ENCODE measurements around the gene DPH2.

DPH2 gene

DNA sequence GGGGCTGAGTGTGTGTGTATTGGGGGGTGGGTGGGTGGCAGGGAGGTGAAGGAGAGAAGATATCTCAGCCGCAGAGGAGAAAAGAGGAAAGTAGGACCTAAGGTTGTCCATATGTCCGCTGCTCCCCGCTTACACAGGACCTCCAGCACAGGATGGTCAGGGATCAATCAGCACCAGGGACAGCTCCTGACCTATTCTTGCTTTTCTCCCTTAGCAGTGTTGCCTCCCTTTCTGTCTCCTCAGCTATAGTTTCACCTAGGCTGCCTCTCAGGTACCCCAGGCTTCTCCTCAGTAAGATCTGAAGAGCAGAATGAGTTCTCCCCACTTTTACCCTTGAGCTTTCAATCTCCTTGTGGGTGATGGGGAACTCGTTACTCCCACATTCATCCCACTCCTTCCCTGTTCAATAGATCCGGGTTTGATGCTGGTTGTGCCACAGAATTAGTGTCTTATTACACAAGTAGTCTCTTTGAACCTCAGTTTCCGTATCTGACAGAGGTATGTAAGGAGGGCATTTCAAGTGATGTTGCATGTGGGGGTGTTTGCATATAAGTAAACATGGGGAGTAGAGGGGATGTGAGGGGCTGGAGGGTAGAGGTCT is 1.4 kb upstream of the DPH2 start:
- Histone ChIP-seq H3K4me1 (ENCODE audit: control insufficient read depth, insufficient read depth, low read length) (peaks cover 7% of the 10 kb centered on the region), H3K36me3 (ENCODE audit: control insufficient read depth, insufficient read depth, low read length) (no peaks in the 10 kb centered on the region), H3K9me3 (ENCODE audit: control insufficient read depth, low read length) (no peaks in the 10 kb centered on the region), H3K27ac (ENCODE audit: insufficient read depth, low read depth, low read length, poor library complexity, severe bottlenecking) (no peak overlapping the region), H3K4me3 (ENCODE audit: insufficient read depth, low read depth, low read length) (no peak overlapping the region), H3K27me3 (ENCODE audit: control insufficient read depth, insufficient read depth, low read length, poor library complexity, severe bottlenecking) (no peaks in the 10 kb centered on the region)
- whole genome bisulfite sequencing, 2 experiments = 86 to 88% methylated on average over 6 of the region's 6 CpGs

DNA sequence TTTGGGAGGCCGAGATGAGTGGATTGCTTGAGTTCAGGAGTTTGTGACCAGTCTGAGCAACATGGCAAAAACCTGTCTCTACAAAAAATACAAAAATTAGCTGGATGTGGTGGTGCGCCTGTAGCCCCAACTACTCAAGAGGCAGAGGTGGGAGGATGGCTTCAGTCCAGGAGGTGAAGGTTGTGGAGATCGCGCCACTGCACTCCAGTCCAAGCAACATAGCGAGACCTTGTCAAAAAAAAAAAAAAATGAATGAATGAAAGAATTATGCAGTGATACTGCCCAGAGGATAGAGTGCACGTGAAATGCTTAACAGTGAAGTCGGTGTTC is 429 bp upstream of the DPH2 start:
- Histone ChIP-seq H3K4me1 (ENCODE audit: control insufficient read depth, insufficient read depth, low read length) (peaks cover 7% of the 10 kb centered on the region), H3K4me3 (ENCODE audit: insufficient read depth, low read depth, low read length) (no peak overlapping the region), H3K36me3 (ENCODE audit: control insufficient read depth, insufficient read depth, low read length) (no peaks in the 10 kb centered on the region), H3K27me3 (ENCODE audit: control insufficient read depth, insufficient read depth, low read length, poor library complexity, severe bottlenecking) (no peaks in the 10 kb centered on the region), H3K9me3 (ENCODE audit: control insufficient read depth, low read length) (no peaks in the 10 kb centered on the region), H3K27ac (ENCODE audit: insufficient read depth, low read depth, low read length, poor library complexity, severe bottlenecking) (no peak overlapping the region)
- WGBS, 2 experiments = 62 to 67% methylated on average over 7 of the region's 7 CpGs

DNA sequence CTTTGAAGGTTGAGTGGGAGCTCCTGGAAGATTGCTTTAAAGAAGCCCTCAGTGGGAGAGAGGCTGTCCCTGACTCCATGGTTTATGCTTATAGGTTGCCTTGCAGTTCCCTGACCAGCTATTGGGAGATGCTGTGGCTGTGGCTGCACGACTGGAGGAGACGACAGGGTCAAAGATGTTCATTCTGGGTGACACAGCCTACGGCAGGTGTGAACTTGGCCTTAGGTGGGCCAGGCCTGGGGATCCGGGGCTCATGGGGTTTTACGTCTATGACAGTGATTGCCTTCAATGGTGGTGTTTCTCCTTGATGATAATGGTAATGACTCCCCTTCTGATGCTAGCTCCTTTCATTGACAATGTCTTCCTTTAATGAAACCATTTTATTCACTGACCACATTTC is 692 bp downstream of the DPH2 start:
- peaks cover 7% of the 10 kb centered on the region for H3K4me1 ChIP-seq (ENCODE audit: control insufficient read depth, insufficient read depth, low read length)
- peak overlapping the region; percentile 97 for H3K4me3 ChIP-seq (ENCODE audit: insufficient read depth, low read depth, low read length)
- no peaks in the 10 kb centered on the region for H3K9me3 ChIP-seq (ENCODE audit: control insufficient read depth, low read length)
- no peaks in the 10 kb centered on the region for H3K36me3 ChIP-seq (ENCODE audit: control insufficient read depth, insufficient read depth, low read length)
- 57 to 63% methylated on average over 5 of the region's 5 CpGs for WGBS, 2 experiments
- H3K27ac ChIP-seq (ENCODE audit: insufficient read depth, low read depth, low read length, poor library complexity, severe bottlenecking) = no peak overlapping the region
- no peaks in the 10 kb centered on the region for H3K27me3 ChIP-seq (ENCODE audit: control insufficient read depth, insufficient read depth, low read length, poor library complexity, severe bottlenecking)

DNA sequence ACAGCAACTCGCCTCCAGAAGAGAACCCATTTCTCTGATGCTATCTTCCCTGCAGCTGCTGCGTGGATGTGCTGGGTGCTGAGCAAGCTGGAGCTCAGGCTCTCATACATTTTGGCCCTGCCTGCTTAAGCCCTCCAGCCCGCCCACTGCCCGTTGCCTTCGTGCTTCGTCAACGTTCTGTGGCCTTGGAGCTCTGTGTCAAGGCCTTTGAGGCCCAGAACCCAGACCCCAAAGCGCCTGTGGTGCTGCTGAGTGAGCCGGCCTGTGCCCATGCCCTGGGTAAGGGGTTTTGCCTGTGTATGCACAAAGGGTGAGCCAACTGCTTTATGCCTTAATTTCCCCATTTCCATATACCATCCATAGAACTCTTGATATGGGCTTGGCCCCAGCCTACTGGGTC is 1.1 kb downstream of the DPH2 start:
- Histone ChIP-seq H3K4me3 (ENCODE audit: insufficient read depth, low read depth, low read length) (peak overlapping the region; percentile 97), H3K27me3 (ENCODE audit: control insufficient read depth, insufficient read depth, low read length, poor library complexity, severe bottlenecking) (no peaks in the 10 kb centered on the region), H3K9me3 (ENCODE audit: control insufficient read depth, low read length) (no peaks in the 10 kb centered on the region), H3K4me1 (ENCODE audit: control insufficient read depth, insufficient read depth, low read length) (peaks cover 11% of the 10 kb centered on the region), H3K36me3 (ENCODE audit: control insufficient read depth, insufficient read depth, low read length) (no peaks in the 10 kb centered on the region), H3K27ac (ENCODE audit: insufficient read depth, low read depth, low read length, poor library complexity, severe bottlenecking) (no peak overlapping the region)
- 94 to 95% methylated on average over 9 of the region's 9 CpGs for WGBS, 2 experiments

DNA sequence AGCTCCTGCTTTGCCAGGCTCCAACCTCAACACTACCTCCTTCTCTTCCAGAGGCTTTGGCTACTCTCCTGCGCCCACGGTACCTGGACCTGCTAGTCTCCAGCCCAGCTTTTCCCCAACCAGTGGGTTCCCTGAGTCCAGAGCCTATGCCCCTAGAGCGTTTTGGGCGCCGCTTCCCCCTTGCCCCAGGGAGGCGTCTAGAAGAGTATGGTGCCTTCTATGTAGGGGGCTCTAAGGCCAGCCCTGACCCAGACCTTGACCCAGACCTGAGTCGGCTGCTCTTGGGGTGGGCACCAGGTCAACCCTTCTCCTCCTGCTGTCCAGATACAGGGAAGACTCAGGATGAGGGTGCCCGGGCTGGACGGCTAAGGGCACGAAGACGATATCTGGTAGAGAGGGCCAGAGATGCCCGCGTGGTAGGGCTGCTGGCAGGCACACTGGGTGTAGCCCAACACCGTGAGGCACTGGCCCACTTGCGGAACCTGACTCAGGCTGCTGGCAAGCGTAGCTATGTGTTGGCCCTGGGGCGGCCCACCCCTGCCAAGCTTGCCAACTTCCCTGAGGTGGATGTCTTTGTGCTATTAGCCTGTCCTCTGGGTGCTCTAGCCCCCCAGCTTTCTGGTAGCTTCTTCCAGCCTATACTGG is 1.6 kb downstream of the DPH2 start:
- H3K36me3 ChIP-seq (ENCODE audit: control insufficient read depth, insufficient read depth, low read length) = peaks cover 4% of the 10 kb centered on the region
- H3K27me3 ChIP-seq (ENCODE audit: control insufficient read depth, insufficient read depth, low read length, poor library complexity, severe bottlenecking) = no peaks in the 10 kb centered on the region
- H3K4me1 ChIP-seq (ENCODE audit: control insufficient read depth, insufficient read depth, low read length) = peaks cover 17% of the 10 kb centered on the region
- 95 to 96% methylated on average over 17 of the region's 17 CpGs for WGBS, 2 experiments
- H3K27ac ChIP-seq (ENCODE audit: insufficient read depth, low read depth, low read length, poor library complexity, severe bottlenecking) = no peak overlapping the region
- no peaks in the 10 kb centered on the region for H3K9me3 ChIP-seq (ENCODE audit: control insufficient read depth, low read length)
- H3K4me3 ChIP-seq (ENCODE audit: insufficient read depth, low read depth, low read length) = no peak overlapping the region

DNA sequence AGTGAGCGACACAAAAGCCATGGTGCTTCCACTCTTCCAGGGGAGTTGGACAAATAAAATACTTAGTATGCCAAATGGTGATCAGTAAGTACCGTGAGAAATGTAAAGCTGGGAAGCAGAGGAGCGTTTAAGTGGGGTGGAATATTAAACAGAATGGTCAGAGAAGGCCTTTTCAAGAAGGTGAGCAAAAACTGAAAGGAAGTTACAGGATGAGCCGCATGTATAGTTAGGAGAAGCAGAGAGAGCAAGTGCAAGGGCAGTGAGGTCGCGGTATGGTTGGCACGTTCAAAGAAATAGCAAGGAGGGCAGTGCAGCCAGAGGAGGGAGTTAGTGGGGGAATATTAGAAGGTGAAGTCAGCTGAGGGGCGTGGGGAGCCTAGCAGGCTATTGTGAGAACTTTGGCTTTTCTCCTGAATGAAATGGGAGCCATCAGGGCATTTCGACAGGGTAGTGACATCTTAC is 4.2 kb downstream of the DPH2 start:
- peak overlapping the region; percentile 93 for H3K4me3 ChIP-seq (ENCODE audit: insufficient read depth, low read depth, low read length)
- WGBS, 2 experiments = 44 to 46% methylated on average over 9 of the region's 9 CpGs
- H3K36me3 ChIP-seq (ENCODE audit: control insufficient read depth, insufficient read depth, low read length) = peaks cover 18% of the 10 kb centered on the region
- H3K4me1 ChIP-seq (ENCODE audit: control insufficient read depth, insufficient read depth, low read length) = peaks cover 23% of the 10 kb centered on the region
- no peaks in the 10 kb centered on the region for H3K9me3 ChIP-seq (ENCODE audit: control insufficient read depth, low read length)
- no peaks in the 10 kb centered on the region for H3K27me3 ChIP-seq (ENCODE audit: control insufficient read depth, insufficient read depth, low read length, poor library complexity, severe bottlenecking)
- H3K27ac ChIP-seq (ENCODE audit: insufficient read depth, low read depth, low read length, poor library complexity, severe bottlenecking) = no peak overlapping the region

DNA sequence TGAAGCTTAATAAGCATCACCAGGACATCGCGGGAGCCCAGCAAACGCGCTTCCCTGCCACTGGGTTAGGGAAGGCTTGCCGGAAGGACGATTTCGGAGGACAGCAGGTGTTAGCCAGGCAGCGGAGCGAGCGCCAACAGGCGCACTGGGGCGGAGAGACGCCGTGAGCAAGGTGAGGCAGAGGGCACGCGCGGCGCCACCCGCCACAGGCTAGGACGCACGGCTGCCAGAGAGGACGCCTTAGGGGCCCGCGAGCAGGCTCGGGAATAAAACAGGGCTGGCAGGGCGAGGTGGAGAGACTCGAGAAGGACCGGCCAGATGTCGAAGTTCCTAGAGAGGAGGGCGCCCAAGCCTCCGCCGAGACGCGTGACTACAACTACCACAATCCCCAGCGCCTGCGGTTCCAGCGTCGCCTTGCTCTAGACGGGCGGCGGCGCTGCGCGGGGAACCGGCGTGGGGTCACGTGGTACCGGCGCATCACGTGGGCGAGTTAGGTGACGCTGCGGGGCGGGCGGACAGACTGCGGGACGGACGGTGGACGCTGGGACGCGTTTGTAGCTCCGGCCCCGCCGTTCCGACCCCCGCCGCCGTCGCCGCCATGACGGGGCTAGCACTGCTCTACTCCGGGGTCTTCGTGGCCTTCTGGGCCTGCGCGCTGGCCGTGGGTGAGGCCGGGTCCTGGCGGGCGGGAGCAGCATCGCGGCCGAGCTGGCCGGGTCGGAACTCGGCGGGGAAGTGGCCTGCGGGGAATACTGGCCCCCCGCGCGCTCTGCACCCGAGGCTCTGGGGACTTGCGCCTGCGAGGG is 4.8 kb downstream of the DPH2 start, which contains the start of gene ATP6V0B:
TSS of gene ATP6V0B (plus strand) at position 518 of the 806 bp plus-strand sequence. CDS start at position 599, 81 bp downstream.
- H3K27ac ChIP-seq (ENCODE audit: insufficient read depth, low read depth, low read length, poor library complexity, severe bottlenecking) = peak within 1 kb of the TSS; percentile 31
- 0 to 1% methylated on average over 93 of the region's 93 CpGs for WGBS, 2 experiments
- H3K9me3 ChIP-seq (ENCODE audit: control insufficient read depth, low read length) = no peaks in the 10 kb centered on the region

DNA sequence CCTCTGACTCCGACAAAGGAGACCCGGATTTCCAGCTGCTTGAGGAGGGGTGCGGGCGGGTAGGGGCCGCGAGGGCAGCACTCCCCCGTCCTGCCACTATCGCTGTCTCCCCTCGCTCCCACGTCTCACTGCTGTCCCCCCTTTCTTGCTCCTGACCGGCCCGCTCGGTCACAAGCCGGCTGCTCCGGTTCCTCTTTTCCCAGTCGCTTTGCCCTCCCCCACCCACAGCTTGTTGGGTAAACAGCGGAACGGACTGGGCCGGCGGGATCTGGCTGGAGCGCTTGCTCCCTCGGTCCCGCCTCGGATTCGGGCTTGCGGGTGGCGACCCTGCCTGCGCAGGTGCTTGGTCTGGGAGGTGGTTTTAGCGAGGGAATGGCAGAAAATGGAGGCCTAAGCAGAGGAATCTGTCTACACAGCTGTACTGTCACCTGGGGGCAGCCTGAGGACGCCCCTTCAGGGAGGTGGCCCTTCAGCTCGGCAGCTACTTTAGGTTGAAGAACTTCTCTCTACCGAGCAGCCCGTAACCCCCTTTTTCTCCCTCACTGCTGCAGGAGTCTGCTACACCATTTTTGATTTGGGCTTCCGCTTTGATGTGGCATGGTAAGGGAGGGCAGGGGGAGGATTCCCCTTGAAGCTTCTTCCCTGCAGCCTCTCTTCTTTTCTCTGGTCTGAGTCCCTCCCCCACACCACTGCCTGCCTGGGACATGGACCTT is 5.6 kb downstream of the DPH2 start:
- peaks cover 18% of the 10 kb centered on the region for H3K36me3 ChIP-seq (ENCODE audit: control insufficient read depth, insufficient read depth, low read length)
- peak overlapping the region; percentile 31 for H3K27ac ChIP-seq (ENCODE audit: insufficient read depth, low read depth, low read length, poor library complexity, severe bottlenecking)
- H3K9me3 ChIP-seq (ENCODE audit: control insufficient read depth, low read length) = no peaks in the 10 kb centered on the region
- peak overlapping the region; percentile 93 for H3K4me3 ChIP-seq (ENCODE audit: insufficient read depth, low read depth, low read length)
- H3K4me1 ChIP-seq (ENCODE audit: control insufficient read depth, insufficient read depth, low read length) = peaks cover 30% of the 10 kb centered on the region
- no peaks in the 10 kb centered on the region for H3K27me3 ChIP-seq (ENCODE audit: control insufficient read depth, insufficient read depth, low read length, poor library complexity, severe bottlenecking)
- 3% methylated on average over 33 to 34 of the region's 34 CpGs for WGBS, 2 experiments

More for the DNA sequence above, 4.8 kb downstream of the DPH2 start, which contains the start of gene ATP6V0B:
- Histone ChIP-seq H3K4me3 (ENCODE audit: insufficient read depth, low read depth, low read length) (peak within 1 kb of the TSS; percentile 93), H3K36me3 (ENCODE audit: control insufficient read depth, insufficient read depth, low read length) (peaks cover 18% of the 10 kb centered on the region), H3K27me3 (ENCODE audit: control insufficient read depth, insufficient read depth, low read length, poor library complexity, severe bottlenecking) (no peaks in the 10 kb centered on the region), H3K4me1 (ENCODE audit: control insufficient read depth, insufficient read depth, low read length) (peaks cover 23% of the 10 kb centered on the region)

DNA sequence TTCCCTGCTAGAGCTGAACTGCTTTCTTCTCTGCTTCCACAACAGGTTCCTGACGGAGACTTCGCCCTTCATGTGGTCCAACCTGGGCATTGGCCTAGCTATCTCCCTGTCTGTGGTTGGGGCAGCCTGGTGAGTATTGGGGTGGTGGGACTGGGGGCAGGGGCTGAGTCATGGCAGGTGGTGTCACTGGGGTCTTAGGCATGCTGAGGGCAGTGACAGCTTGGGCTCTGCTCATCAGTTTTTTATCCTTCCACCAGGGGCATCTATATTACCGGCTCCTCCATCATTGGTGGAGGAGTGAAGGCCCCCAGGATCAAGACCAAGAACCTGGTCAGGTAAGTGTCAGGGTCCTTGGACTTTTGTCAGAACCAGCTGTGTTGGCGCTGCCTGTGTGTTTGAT is 6.2 kb downstream of the DPH2 start:
- peaks cover 26% of the 10 kb centered on the region for H3K4me1 ChIP-seq (ENCODE audit: control insufficient read depth, insufficient read depth, low read length)

More for the DNA sequence above, 6.2 kb downstream of the DPH2 start:
- WGBS, 2 experiments = 90 to 94% methylated on average over 4 of the region's 4 CpGs
- Histone ChIP-seq H3K27ac (ENCODE audit: insufficient read depth, low read depth, low read length, poor library complexity, severe bottlenecking) (no peak overlapping the region), H3K4me3 (ENCODE audit: insufficient read depth, low read depth, low read length) (peak overlapping the region; percentile 93), H3K9me3 (ENCODE audit: control insufficient read depth, low read length) (no peaks in the 10 kb centered on the region), H3K27me3 (ENCODE audit: control insufficient read depth, insufficient read depth, low read length, poor library complexity, severe bottlenecking) (no peaks in the 10 kb centered on the region), H3K36me3 (ENCODE audit: control insufficient read depth, insufficient read depth, low read length) (peaks cover 18% of the 10 kb centered on the region)
